Measurements from ENCODE around the gene ZNF189. TPM values are rescaled to one million over a fixed set of nuclear protein-coding genes. Genes with fewer than 3 reads are reported as not detected.

ZNF189 gene
- total and polyA plus RNA-seq, 2 of the 4 experiments (the other 2 are of a cell fraction), result 5.9 to 19.9 TPM

DNA sequence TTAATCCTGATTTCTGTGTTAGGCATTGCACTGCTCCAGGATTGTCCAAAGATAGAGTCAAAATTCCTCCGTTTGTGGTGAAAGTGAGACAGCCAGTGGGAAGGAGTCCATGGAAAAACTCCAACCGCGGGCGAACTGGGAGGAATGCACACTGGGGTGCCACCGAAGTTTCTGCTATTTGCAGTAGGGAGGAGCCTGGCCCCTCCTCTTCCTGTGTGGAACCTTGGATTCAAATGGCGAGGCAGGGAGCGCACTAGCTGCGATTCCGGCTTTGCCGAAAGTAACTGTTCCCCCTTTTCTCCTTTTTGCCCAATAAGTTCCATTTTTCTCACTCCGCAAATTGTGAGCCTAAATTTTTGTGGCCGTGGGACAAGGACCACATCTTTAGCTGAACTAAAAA lies 23.1 kb upstream of the ZNF189 start:
- Histone ChIP-seq H2BK20ac (ENCODE audit: low read depth, low read length) (no peak overlapping the region), H3K56ac (ENCODE audit: extremely low read depth, insufficient read depth, low read length) (no peak overlapping the region), H3K9ac (ENCODE audit: low read depth, low read length) (no peak overlapping the region), H2AK5ac (ENCODE audit: low read depth, low read length) (no peak overlapping the region), H3K27me3 (ENCODE audit: control insufficient read depth, insufficient read depth, low read length) (no peaks in the 10 kb centered on the region), H3K14ac (replicated peaks; ENCODE audit: low read depth, low read length) (no peak overlapping the region), H2BK5ac (ENCODE audit: low read depth, low read length, poor library complexity, severe bottlenecking) (no peak overlapping the region), H3K4me1 (ENCODE audit: control insufficient read depth, insufficient read depth, low read length) (0 out of 2 replicates have a peak, but pooled peaks cover 2% of the 10 kb centered on the region), H2AK9ac (replicated peaks; ENCODE audit: low read depth, low read length, poor library complexity) (no peak overlapping the region), H3K36me3 (ENCODE audit: control insufficient read depth, insufficient read depth, low read length) (no peaks in the 10 kb centered on the region), H2BK15ac (ENCODE audit: low read depth, low read length) (no peak overlapping the region), H3K18ac (ENCODE audit: low read depth, low read length) (no peak overlapping the region), H3K4me2 (ENCODE audit: low read depth, low read length) (no peak overlapping the region), H4K5ac (ENCODE audit: low read depth, low read length) (no peak overlapping the region), H2AFZ (replicated peaks; ENCODE audit: low read length, poor library complexity) (no peak overlapping the region), H3K9me1 (ENCODE audit: insufficient read depth, low read length) (no peaks in the 10 kb centered on the region), H3K27ac (ENCODE audit: insufficient read depth, low read length) (no peak overlapping the region), H4K20me1 (ENCODE audit: insufficient read depth, low read length) (no peaks in the 10 kb centered on the region), H4K91ac (ENCODE audit: insufficient read depth, low read depth, low read length) (no peak overlapping the region), H3K4ac (ENCODE audit: low read depth, low read length) (no peak overlapping the region), H2BK120ac (ENCODE audit: low read depth, low read length) (no peak overlapping the region), H3K23ac (ENCODE audit: low read depth, low read length) (no peak overlapping the region), H4K8ac (ENCODE audit: low read depth in 2 of 2, low read length in 2 of 2) (no peak overlapping the region), H3K79me1 (ENCODE audit: low read depth in 1 of 2, low read length in 2 of 2) (no peaks in the 10 kb centered on the region), H3K4me3 (ENCODE audit: insufficient read depth, low read depth, low read length) (no peak overlapping the region), H3K9me3 (ENCODE audit: control insufficient read depth, insufficient read depth, low read length) (no peaks in the 10 kb centered on the region)
- dilution Hi-C loops (cut with HindIII; ENCODE audit: low sequenced_read_pairs, unreplicated experiment), result no loop called here
- TF ChIP-seq POLR2A (IDR thresholded peaks at IDR 0.05; ENCODE audit: low read depth, low read length), result no peak
- no peak for TF ChIP-seq MAZ (IDR thresholded peaks at IDR 0.05; ENCODE audit: borderline replicate concordance, low read depth, low read length)
- ATAC-seq (ENCODE audit: low read depth) (no peak), DNase-seq (no peak)
- no TSS peak for BruUV-seq (replicated peaks)
- WGBS, 2 experiments (ENCODE audit: extremely low coverage in 2 of 2, insufficient read length in 1 of 2), result 89% methylated on average over 3 of the region's 12 CpGs; no CpG with 5 or more reads in 1 of the 2 experiments
- intact Hi-C loops (cut with micrococcal nuclease), result no loop called here
- ChIA-PET CTCF (interaction anchor here (1.5 kb wide), 1 partner anchor 13 kb away, joined by 5 read pairs; no protein-coding TSS in a partner anchor), POLR2A (ENCODE audit: unreplicated experiment) (no interaction called here)
- in situ Hi-C loops (cut with MboI; ENCODE audit: low sequenced_read_pairs), result no loop called here

All from IMR-90 (cell line).